ENCODE results near the gene NIPSNAP2. TPM values are rescaled to one million over a fixed set of nuclear protein-coding genes. Genes with fewer than 3 reads are reported as not detected.

Gene NIPSNAP2
- total RNA-seq, 2 donors from 2014 or later: 46.0 to 47.1 TPM

Other genes starting within 250 kb of the NIPSNAP2 start
- gene SEPTIN14, start 101.8 kb upstream of the NIPSNAP2 start, total RNA-seq: not detected
- gene ZNF713, start 77.1 kb upstream of the NIPSNAP2 start, total RNA-seq: 1 to 10 TPM; 3.1 to 6.5 TPM
- gene MRPS17, start 12.7 kb upstream of the NIPSNAP2 start, total RNA-seq: 10 to 100 TPM; 12.1 to 13.1 TPM
- 1 to 10 TPM; 5.1 to 5.8 TPM for gene PSPH, start 86.9 kb downstream of the NIPSNAP2 start, total RNA-seq
- gene CCT6A, start 87.2 kb downstream of the NIPSNAP2 start, total RNA-seq: 10 to 100 TPM; 41.8 to 96.9 TPM
- gene SUMF2, start 99.7 kb downstream of the NIPSNAP2 start, total RNA-seq: 100 to 1,000 TPM; 102 to 151 TPM
- gene PHKG1, start 128.4 kb downstream of the NIPSNAP2 start, total RNA-seq: 10 to 100 TPM in 1 of 2 donors, 1 to 10 TPM in 1; 6.0 to 10.9 TPM
- gene CHCHD2, start 141.9 kb downstream of the NIPSNAP2 start, total RNA-seq: 100 to 1,000 TPM; 220 to 311 TPM
- 1 to 10 TPM in 1 of 2 donors, not detected in 1; 1.1 TPM for gene NUPR2, start 151.8 kb downstream of the NIPSNAP2 start, total RNA-seq